Upper lobe of left lung (tissue), 4 donors: ENCODE results near the gene FAM83D.

Experiments
- EP300 ChIP-seq, 4 donors: sonication (generic); formaldehyde crosslinking; IDR thresholded peaks; one replicate each; pipeline ENCODE4 v1.5.1; 2017; ENCODE audit warnings: antibody characterized with exemption in 4 of 4, control low read depth in 2 of 4
- POLR2A ChIP-seq, 4 donors: fragments of 450-650 bp; IDR thresholded peaks; one replicate each; pipeline ENCODE4 v1.5.1; 2016 to 2017; ENCODE audit warnings: antibody characterized with exemption in 4 of 4, mild to moderate bottlenecking in 2 of 4

DNA sequence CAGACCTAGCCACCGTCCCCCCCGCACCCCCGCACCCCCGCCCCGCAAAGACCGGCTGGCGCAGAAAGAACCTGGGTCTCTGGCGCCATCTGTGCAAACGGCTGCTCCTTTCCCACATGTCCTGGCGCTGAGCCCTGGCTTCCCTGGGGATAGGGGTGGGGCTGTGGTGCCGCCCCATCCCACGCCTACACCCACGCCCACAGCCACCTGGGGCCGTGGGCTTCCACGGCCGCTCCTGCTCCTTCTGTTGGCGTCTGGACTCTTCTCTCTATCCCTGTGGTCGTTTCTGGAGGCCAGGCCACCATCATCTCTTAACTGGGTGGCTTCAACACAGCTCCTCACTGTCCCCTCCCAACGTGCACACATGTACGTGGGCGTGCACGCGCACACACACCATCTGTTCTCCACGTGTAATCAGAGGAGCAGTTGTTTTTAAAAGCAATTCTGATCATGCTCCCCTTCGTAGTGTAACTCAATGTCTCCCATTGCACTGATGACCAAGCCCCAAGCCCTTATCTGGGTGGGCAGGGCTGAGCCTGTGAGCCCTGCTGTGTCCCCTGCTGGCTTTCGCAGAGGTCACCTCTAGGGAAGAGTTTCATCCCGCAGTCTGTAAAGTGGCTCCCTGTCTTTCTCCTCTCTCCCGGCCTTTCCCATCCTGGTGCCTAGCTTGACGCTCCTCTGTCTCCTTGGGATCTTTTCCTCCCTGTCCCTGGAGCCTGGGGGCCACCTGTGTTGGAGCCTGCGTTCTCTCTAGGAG, 31.9 kb upstream of the FAM83D start:
- TF ChIP-seq POLR2A (IDR thresholded peaks at IDR 0.05): no peak
- no peak for TF ChIP-seq EP300 (IDR thresholded peaks at IDR 0.05)
